Left renal cortex interstitium (tissue), 4 donors: ENCODE results near the gene NFXL1. TPM values are rescaled to one million over a fixed set of nuclear protein-coding genes. Genes with fewer than 3 reads are reported as not detected.

Experiments used
- DNase-seq, 4 donors: peaks; one replicate each; pipeline ENCODE4 v3.0.0-alpha.2; 2013; ENCODE audit warnings: low read depth in 4 of 4, low spot score in 2 of 4, missing footprints in 1 of 4
- polyA plus RNA-seq, 4 donors: library from polyadenylated mRNA; unstranded; fragments of 120-200 nt; gene quantifications; one replicate each; pipeline ENCODE4 v1.2.1, GENCODE V29; 2013; ENCODE audit not compliant: insufficient read length in 4 of 4

NFXL1 gene
- polyA plus RNA-seq, 4 donors: 21.1 to 31.3 (median 26.0) TPM

DNA sequence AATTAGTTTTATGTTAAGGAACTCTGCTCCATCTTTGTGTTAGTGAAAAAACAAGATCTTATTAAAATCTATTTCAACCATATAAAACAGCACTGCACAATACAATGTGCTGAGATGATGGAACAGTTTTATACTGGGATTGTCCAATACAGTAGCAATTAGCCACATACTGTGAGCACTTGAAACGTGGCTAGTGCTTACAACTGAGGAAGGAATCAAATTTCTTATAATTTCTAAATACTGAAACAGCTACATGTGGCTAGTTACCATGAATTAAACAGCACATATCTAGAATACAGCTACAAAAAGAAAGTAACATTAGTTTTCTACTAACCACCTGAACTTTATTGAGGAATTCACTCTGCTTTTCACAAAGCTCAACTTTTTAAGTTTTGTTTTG, 14.7 kb downstream of the NFXL1 start:
- no peak for DNase-seq

DNA sequence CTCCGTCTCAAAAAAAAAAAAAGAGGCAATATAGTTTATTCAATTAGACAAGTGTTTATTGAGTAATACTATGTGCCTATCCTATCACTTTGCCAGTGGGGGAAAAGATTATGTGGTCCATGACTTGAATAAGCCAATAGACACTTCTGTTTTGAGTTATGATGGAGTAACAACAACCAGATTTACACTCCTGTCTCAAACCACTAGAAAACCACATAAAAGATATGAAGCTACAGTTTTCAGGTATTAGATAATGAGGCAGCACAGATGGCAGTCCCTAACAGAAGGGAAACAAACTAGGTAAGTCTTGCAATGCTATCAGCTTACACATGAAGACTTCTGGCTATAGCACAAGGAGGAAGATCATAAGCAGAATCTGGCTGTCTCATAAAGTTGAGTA, 22.5 kb downstream of the NFXL1 start:
- DNase-seq: no peak

DNA sequence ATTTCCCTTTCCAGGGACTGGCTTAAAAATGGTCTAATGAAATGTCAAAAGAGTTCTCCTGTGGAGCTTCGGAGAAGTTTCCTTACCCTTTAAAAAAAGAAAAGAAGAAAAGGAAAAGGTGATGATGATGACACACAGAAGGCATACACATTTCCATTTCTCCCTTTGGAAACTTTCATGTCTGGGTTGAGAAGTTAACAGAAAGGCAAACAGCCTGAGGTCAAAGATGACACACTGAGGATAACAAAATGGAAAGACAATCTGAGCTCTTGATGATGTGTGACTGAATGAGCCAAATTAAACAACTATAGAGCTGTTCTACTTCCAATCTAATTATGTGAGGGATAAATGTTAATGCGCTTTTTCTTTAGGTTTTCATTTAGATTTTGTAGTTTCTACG, 32.2 kb downstream of the NFXL1 start:
- DNase-seq: no peak

DNA sequence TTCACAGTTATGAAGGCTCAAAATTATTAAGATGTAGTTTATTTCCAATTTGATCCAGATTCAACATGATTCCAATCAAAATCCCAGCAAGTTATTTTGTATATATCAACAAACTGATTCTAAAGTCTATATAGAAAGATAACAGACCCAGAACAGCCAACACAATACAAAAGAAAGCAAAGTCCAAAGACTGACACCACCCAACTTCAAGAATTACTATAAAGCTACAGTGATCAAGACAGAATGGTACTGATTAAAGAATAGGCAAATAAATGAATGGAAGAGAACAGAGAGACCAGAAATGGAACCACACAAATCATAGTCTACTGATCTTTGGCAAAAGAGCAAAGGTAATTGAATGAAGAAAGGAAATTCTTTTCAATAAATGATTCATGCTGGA, 34.9 kb downstream of the NFXL1 start:
- DNase-seq: no peak

DNA sequence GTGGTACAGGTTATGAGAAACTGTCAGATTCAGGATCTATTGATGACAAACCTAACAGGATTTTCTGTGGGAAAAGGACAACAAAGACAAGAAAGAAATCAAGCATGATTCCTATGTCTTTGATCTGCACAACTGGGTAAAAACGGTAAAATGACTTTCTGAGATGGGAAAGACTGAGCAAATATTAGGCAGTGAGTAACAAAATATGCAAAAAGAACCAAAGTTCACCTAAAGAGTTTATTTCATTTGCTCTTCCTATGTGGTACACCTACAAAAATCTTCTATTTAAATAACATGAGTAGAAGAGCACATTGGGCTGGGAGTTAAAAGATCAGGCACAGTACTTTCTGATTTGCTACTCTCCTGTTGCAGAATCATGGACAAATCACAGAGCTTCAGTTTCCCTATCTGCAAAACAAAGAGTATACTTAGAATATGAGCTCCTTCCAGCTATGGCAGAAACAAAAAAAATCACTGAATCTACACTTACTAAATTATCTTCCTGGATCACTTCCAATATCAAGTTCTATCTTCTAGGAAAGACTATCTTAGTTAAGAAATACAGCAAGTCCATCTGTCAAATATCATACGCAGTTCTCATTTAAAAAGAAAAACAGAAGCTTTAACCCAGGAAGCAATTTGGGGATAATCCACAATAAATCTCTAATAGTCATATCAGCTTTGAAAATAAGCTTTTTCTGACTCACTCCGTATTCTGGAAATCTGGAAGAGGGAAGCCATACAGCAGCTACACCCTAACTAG, 37.4 kb downstream of the NFXL1 start:
- no peak for DNase-seq

DNA sequence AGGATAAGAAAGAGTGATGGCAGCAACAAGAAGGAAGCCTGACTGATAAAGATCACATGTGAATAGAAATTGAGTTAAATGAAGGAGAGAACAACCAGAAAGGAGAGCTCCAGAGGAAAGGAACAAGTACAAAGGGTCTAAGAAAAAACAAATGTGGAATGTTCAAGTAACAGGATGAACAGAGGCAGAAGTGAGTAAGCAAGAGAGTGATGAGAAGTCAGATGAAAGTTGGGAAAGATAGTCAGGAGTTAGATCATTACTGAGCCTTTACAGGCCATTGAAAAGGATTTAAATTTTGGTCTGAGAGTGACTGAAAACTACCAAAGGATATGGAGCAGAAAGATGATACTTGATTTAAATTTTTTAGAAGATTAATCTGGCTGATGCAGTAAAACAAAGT, 38.1 kb downstream of the NFXL1 start:
- DNase-seq: no peak

DNA sequence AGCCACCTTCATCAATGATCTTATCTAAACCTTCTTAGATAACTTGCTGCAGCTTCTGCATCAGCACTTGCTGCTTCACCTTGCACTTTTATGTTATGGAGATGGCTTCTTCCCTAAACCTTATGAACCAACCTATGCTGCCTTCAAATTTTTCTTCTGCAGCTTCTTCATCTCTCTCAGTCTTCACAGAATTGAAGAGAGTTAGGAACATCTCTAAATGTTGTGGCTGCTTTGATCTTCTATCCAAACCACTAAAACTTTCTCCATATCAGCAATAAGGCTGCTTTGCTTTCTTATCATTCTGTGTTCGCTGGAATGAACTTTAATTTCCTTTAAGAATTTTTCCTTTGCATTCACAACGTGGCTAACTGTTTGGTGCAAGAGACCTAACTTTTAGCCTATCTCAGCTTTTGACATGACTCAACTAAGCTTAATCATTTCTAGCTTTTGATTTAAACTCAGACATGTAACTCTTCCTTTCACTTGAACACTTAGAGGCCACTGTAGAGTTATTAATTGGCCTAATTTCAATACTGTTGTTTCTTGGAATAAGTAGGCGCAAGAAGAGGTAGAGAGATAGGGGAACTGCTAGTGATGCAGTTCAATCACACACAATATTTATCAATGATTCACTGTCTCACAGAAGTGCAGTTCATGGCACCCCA, 40.4 kb downstream of the NFXL1 start:
- no peak for DNase-seq

DNA sequence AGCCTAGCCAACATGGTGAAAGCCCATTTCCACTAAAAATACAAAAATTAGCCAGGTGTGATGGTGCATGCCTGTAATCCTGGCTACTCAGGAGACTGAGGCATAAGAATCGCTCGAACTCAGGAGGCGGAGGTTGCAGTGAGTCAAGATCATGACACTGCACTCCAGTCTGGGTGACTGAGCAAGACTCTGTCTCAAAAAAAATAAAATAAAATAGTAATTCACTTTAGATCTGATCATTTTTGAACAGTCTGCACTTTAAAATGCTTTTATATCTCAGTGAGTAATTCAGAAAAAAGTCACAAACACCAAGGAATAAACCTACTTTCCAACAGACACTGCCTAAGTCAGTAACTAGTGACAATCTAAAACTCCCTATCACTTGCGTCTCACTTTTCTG, 50.9 kb downstream of the NFXL1 start:
- DNase-seq: no peak

DNA sequence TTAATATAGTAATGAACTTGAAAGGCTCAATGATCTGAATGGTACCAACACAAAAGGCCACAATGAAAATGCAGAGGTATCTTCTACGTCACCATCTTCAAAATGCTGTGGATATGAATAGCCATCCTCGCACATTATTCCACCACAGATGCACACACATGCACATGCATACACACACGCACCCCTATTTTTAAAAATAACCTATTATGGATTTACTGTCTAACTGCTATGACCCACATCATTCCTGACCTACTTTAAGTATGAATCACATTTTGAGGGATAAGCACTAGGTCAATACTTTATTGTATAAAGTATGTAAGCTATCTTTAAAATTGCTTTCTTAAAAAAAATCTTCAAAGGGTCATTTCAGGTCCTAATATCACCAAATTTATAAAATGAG, 52.1 kb downstream of the NFXL1 start:
- no peak for DNase-seq

DNA sequence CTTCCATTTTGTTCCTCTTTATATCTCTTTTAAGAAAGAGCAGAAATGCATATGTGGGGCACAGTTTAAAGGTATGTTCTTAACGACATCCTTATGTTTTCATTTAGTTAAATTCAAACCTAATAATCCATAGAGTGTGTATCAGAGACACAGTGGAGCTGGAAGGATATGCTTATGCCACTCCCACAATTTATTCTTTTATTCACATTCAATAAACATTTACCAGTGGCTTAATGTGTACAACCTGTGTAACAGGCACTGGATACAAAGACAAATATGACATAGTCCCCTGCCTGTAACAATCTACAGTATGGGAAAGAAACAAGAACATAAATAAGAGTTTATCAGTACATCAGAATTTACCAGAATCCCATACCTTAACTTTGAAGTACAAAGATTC, 54.1 kb downstream of the NFXL1 start:
- DNase-seq: no peak

DNA sequence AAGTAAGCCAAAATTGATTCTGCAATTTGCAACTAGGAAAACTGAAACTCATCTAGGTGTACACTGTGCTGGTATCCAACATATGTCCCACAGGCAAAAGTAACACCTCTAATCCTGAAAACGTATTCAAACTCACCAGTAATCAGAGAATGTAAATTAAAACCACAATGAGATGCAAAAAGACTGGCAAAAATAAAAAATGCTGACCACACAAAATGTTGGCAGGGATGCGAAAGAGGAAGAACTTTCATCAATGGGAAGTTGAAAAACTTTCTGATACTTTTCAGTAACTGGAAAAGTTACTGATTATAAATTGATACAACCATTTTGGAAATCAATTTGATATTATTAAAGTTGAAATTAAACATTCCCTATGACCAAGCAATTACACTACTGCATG, 56.4 kb downstream of the NFXL1 start:
- DNase-seq: no peak

DNA sequence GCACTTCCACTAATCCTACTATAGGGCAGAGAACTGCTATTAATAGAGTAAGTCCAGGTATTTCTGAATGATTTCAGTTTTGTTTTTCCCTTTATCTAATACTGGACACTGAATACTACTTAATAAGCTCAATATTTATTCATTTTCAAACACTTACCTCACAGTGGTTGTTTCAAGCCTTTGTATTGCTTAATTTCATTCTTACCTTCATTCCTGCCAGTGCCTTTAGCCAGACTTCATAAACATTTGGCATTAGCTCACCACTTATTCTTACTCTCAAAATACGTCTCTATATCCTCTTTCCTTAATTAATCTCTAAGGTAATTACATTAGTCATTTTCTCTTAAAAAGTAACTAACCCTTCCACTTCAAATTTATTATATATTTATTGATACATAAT, 57.7 kb downstream of the NFXL1 start:
- no peak for DNase-seq

DNA sequence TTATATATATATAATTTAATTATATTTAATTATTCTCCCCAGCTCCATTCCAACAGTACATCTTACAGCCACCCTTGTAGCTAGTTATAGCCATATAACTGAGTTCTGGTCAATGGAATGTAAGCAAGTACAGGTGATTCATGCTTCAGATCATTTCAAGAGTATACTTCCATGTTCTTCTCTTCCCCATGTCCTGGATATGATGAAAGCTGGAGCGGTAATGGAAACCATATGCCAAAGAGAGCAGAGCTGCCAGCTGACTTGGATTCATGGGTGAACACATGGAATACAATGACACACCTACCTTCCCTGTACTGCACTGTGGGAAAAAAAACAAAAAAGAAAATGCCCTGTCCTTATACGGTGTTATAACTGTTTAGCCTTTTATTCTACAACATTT, 59.0 kb downstream of the NFXL1 start:
- no peak for DNase-seq

DNA sequence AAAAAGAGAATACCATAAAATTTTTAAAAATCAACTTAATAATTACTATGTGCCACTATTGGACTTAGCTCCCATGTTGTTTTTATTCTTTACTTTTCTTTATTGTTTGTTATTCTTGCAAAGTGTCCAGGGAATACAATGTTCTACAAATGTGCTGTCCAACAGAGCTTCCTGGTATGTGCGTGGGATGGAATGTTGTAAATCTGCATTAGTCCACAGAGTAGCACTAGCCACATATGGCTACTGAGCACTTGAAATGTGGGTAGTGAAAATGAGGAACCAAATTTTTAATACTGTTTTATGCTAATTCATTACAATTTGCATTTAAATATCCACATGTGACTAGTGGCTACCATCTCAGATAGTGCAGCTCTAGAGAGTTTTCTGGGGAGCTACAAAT, 62.2 kb downstream of the NFXL1 start:
- DNase-seq: no peak

DNA sequence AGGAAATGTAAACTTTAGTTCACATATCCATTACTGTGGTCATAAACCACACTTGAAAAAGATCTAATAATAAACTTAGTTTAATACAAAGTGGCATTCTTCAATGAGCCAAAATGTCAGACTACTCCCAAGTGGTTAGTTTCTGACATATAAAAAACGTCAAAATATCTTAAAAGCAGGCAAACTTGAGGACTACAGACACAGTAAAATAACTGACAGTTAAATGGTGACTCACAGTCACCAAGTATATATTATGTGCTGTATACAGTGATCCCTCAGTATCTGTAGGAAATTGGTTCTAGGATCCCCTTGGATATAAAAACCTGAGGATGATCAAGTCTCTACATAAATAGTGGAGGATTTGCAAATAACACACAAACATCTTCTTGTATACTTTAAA, 64.9 kb downstream of the NFXL1 start:
- DNase-seq: no peak

DNA sequence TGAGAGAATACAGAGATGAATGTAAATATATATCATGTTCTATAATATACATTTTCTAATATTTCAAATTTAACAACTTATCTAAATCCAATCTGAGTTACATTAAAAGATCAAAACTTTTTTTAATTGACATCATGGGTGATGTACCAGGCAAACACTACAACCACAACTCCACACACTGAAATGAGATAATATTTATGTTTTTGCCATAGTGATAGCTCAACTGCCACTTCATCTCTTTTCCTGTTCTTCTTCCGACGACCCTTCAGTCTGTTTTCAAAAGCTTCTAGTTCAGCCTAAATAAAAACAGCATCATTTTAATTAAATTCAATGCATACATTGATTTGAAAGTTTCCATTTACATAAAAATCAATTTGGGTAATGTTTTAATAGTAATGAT, 66.3 kb downstream of the NFXL1 start:
- no peak for DNase-seq

DNA sequence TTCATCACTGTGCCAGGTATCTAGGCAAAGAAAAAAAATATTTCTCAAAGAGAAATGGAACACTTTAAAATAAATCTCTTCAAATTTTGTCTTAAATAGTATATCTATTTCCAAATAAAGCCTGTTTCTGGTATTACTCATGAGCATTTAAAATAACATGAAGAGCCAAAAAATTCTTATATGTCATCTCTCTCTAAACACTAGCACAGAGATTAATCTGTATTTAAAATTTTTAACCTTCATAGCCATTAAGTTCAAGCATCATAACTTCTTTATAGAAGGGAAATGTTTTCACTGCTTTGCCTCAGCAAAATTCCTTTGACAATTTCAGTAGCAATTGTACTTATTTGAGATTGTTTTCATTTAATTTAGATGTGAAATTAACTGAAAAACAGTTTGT, 71.4 kb downstream of the NFXL1 start:
- DNase-seq: no peak

DNA sequence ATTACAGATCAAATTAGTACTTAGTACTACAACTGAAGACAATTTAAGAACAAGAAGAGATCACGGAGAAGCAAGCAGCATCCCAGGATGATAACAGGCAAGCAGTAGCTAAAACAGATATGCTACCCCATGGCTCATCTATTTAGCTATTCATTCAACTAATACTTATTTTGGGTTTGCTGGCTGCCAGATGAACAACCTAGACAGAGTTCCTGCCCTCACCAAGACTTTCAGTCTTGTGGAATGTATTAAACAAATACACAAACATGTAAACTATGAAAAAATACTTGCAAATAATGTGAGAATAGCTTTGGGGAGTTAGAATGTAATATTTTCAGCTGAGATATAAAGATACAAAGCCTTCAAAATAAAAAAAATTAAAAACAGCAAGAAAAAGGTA, 74.1 kb downstream of the NFXL1 start:
- no peak for DNase-seq

DNA sequence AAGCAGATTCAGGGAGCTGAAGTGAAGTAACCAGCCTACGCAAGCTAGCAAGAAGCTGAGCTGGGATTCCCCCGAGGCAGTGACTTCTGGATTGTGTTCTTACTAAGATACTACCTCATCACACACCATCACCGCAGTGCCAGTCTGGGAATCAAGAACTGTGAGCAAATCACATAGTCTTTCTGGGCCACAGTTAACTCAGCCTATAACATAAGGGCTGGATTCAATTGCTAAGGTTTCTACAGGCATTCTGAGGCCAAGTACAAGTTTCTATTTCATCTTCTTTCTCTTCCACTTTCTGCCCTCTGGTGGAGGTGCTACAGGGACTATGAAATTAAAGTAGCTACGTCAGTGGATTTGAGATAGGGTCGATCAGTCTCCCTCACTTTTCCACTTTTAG, 75.1 kb downstream of the NFXL1 start:
- DNase-seq: no peak

DNA sequence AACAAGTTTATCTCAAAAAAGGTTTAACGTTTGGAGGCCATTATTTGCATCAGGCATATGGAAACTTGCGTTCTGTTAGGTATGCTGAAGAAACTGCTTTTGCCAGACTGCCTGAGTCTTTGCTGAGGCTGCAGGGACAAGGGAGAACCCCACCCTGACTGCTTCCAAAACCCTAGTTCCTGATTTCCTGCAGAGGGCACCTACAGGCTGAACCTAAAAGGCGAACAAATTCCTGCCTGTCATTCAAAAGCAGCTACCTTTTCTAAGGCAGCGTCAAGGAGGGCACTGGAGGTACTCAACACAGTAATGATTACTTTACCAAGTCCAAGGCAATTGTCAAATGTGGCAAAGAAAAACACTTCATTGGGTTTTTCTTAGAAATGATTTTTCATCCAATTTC, 75.9 kb downstream of the NFXL1 start:
- no peak for DNase-seq

DNA sequence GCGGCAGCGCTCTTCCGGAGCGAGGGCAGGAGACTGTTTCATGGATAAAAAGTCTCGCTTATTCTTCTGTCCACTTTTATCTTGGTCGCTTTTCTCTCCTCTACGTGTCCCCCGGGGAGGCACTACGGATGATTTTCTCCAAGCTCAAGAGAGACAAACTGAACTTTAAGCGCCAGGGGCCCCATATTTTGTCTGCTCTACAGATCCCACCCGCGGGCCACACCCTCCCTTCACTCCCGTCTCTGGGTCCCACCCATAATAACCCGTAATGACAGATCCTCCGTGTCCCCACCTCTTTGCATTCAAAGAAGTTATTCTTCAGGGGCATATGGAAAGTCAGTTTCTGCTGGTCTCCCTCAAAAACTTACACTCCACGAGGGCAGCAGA, 76.5 kb downstream of the NFXL1 start, which contains the start of gene CORIN:
Gene CORIN (minus strand): TSS at position 160 of the 387 bp plus-strand sequence. CDS start 118 bp downstream, at position 42.
- DNase-seq: no peak

DNA sequence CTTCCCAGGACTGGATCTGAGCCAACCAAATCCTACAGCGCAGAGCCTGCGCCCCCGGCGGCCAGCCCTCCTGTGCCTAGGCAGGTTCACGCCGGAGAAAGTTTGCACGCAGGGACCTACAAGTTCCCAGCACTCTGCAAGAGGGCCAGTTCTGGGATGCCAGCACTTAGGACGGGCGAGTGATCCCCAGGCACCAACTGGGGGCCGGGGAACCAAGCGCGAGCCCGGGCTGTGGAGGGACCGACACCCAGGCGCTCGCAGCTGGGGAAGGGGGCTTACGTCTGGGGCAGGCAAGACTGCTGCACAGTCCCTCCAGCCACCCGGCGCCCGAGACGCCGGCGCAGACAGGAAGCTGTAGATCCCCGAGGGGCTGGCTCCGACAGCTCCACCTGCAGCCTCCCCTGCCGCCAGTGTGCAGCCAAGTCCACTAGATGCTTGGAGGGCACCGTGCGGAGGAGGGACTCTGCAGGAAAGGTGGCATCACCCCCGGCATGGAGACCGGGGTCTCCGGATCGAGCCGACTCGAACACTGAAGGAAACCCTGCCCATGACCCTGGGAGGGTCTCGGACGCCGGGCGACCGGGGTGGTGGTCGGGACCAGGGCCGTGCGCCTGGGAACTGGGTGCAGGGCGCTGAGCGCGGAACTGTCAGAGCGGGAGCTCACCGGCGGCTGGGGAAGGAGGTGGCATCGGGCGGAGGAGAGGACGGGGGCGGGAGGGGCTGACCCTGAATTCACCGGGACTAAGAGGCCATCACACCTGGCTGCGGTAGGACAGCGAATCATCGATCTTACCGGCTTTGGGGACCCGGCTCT, 77.1 kb downstream of the NFXL1 start:
- peak in 2 of 4 donors; percentile 46 to 49 for DNase-seq
